IPS-NIHi7 (cell line): Measurements from ENCODE around the gene KMT2C.
A peak's percentile ranks its signal among the peaks of the same experiment; 100 is the strongest.
"Not testable (repeated sequence)": the region's sequence is repeated elsewhere in the genome, so short reads cannot be mapped to it uniquely, and the experiment has no call there.

Experiments used
- DNase-seq: peaks from one replicate; pipeline ENCODE4 v3.0.0; 2012; ENCODE audit warnings: mixed read lengths; ENCODE audit errors: extremely low spot score

Gene KMT2C

GRCh38 chr7:152362128-152362926 lies 73.5 kb downstream of the KMT2C start:
- no peak for DNase-seq

GRCh38 chr7:152355474-152356057 lies 80.2 kb downstream of the KMT2C start:
- no peak for DNase-seq

- no peak for DNase-seq
These were observed 81.7 kb downstream of the KMT2C start for GRCh38 chr7:152354061-152354460.

DNA sequence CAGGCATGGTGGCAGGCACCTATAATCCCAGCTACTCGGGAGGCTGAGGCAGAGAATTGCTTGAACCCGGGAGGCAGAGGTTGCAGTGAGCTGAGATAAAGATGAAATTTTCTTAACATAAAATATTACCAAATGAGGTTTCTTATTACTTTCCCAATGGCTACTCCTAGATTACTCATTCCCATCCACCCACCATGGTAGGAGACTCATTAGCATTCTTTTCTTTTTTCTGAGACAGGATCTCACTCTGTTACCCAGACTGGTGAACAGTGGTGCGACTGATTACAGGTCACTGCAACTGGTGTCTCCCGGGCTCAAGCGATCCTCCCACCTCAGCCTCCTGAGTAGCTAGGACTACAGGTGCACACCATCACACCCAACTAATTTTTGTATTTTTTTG lies 82.5 kb downstream of the KMT2C start:
- not testable (repeated sequence) for DNase-seq

- not testable (repeated sequence) for DNase-seq
These were observed 84.1 kb downstream of the KMT2C start for GRCh38 chr7:152351747-152352146.

GRCh38 chr7:152351168-152351567 lies 84.6 kb downstream of the KMT2C start:
- no peak for DNase-seq

GRCh38 chr7:152347888-152348287 lies 87.9 kb downstream of the KMT2C start:
- DNase-seq: no peak

GRCh38 chr7:152344253-152344652 lies 91.5 kb downstream of the KMT2C start:
- DNase-seq: no peak

DNA sequence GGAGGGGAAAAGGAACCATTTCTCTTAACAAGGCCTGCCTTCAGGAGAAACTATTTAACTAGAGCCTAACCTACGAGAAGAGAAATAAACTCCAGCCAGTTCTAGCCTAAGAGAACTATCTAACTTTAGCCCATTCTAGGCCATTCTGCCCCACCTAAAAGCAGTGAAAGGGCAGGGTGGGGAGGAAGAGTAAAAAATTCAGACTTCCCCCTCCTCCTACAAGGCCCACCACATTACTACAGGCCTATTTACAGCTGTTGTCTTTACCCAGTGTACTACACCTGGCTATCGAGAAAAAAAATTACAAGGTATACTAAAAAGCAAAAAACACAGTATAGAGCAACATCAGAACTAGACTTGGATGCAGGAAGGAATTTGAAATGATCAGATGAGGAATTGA lies 93.0 kb downstream of the KMT2C start:
- DNase-seq: no peak

- no peak for DNase-seq
These were observed 93.9 kb downstream of the KMT2C start for GRCh38 chr7:152341914-152342236.

GRCh38 chr7:152341039-152341913 lies 94.5 kb downstream of the KMT2C start:
- DNase-seq: peak; percentile 31

GRCh38 chr7:152340161-152340560 lies 95.6 kb downstream of the KMT2C start:
- no peak for DNase-seq

- DNase-seq: no peak
These were observed 97.2 kb downstream of the KMT2C start for GRCh38 chr7:152338561-152338960.

DNA sequence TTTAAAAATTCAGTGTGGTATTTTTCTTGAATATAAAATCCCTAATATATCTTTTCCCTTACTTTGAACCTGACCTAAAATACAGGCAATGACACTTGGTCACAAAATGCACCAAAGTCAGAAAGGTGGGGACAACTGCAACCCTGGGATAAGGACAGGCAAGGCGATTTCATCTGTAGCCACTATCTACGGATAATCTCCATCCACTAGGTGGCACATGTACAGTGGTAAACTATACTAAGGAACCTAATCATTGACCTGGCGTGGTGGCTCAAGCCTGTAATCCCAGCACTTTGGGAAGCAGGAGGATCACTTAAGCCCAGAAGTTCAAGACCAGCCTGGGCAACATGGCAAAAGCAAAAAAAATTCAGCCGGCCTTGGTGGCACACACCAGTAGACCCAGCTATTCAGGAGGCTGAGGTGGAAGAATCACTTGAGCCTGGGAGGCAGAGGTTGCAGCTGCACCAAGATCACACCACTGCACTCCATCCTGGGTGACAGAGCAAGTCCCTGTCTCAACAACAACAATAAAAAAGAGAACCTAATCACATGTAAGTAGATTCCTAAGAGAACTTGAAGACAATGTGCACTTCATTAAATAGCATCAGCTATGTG lies 98.9 kb downstream of the KMT2C start:
- DNase-seq: peak; percentile 54

DNA sequence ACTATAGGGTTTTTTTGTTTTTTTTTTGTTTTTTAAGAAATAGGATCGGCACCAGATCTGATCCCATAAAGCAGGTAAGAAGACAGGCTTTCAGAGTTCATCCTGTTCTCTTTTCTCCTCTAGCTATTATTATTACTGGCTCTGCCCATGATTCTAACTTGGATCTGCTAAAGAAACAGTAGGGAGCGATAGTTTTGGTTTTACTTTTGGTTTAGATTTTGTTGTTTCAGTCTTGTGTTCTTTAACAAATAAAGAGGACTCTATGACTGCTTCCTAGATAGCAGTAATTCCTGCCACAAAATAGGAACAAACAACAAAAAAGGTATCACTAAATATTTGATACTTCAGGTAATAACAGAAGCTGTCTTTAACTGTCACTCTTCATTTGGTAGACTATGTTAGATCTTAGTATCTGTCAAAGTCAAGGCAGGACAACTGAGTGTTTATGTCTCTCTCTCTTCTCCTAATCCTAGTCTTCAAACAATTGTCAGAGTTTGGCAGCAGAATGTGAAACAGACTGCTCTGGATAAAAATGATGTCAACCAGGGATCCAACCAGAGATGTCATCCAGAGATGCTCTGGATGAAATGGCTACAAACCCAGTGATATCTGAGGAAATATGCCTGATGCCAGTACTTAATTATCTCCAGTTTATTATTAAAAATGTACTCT lies 99.8 kb downstream of the KMT2C start:
- no peak for DNase-seq

DNA sequence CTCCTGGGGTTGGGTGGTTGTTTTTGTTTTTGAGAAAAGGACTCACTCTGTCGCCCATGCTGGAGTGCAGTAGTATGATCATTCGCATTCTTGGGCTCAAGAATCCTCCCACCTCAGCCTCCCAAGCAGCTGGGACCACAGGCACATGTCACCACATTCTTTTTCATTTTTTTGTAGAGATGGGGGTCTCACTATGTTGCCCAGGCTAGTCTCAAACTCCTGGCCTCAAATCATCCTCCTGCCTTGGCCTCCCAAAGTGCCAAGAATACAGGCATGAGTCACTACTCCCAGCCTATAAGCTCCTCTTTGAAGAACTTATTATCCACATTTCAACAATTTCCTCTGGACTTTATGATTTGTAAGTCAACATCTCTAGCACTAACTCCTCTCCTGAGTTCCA lies 102.7 kb downstream of the KMT2C start:
- DNase-seq: no peak

DNA sequence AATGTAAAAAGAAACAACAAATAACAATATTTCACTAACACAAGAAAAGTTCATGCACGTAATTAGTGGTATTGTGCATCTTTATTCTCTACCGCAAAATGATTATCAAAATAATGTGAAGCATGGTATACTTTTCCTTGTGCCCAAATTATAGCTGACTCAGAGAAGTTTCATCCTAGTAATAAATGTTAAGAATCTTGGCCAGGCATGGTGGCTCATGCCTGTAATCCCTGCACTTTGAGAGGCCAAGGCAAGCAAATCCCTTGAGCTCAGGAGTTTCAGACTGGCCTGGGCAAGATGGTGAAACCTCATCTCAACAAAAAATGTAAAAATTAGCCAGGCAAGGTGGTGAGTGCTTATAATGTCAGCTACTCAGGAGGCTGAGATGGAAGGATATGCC lies 105.0 kb downstream of the KMT2C start:
- no peak for DNase-seq

DNA sequence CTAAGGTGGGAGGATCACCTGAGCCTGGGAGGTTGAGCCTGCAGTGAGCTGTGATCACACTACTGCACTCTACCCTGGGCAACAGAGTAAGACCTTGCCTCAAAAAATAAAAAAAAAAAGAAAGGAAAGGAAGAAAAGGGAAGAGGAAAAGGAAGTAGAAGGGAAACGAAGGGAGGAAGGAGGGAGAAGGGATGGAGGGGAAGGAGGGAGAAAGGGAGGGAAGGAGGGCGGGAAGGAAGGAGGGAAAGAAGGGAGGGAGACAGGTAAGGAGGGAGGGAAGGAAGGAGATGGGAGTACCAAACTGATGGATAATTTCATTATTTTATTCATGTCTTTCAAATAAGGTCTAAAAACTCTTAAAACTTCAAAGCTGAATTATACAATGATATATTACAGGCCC lies 106.3 kb downstream of the KMT2C start:
- DNase-seq: no peak

DNA sequence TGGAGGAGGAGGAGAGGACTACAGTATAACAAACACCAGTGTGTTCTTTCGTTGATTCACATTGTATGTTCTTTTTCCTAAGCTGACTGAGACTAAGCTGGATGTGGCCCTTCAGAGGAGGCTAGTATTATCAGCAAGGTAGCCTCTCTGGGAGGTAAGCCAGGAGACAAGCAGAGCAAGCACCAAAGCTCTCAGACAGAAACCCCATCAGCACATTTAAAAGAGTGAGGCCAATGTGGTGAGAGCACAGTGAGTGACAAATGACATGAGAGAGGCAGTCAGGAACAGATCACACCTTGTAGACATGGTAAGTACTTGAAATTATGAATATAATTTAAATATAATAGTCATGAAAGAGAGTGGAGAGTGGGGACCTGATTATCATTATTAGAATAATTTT lies 107.6 kb downstream of the KMT2C start:
- no peak for DNase-seq

DNA sequence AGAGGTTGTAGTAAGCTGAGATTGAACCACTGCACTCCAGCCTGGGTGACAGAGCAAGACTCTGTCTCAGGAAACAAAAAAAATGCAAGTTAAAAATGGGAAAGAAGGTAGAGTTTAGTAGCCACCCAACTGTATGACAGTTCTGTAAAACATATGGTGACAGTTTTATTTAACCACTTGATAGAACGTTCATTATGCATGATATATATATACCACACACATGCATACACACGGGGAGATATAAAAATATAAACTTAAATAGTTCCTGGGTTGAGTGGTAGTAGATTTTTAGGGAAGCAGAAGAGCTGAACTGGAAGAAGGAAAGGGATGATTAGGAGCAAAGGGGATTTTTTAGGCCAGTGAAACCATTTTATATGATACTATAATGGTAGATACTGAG lies 120.0 kb downstream of the KMT2C start:
- no peak for DNase-seq

GRCh38 chr7:152313831-152314604 lies 121.8 kb downstream of the KMT2C start:
- DNase-seq: no peak
